GM19463 (cell line): ENCODE measurements around the gene ARFGAP3.
"Not testable (repeated sequence)": the region's sequence is repeated elsewhere in the genome, so short reads cannot be mapped to it uniquely, and the experiment has no call there.

ENCODE experiments used
- ATAC-seq: cut with Tn5 transposase; IDR thresholded peaks from one replicate; pipeline ENCODE4 v1.9.1; 2021; ENCODE audit warnings: mild to moderate bottlenecking, moderate library complexity; ENCODE audit not compliant: unreplicated experiment

ARFGAP3 gene

GRCh38 chr22:42770941-42771647 is 86.0 kb downstream of the ARFGAP3 start:
- no peak for ATAC-seq

GRCh38 chr22:42770448-42770726 is 86.7 kb downstream of the ARFGAP3 start:
- ATAC-seq: no peak

GRCh38 chr22:42769574-42770447 is 87.3 kb downstream of the ARFGAP3 start:
- ATAC-seq: peak; percentile 69

GRCh38 chr22:42769238-42769573 is 87.9 kb downstream of the ARFGAP3 start:
- ATAC-seq: no peak

GRCh38 chr22:42768385-42769035 is 88.6 kb downstream of the ARFGAP3 start:
- no peak for ATAC-seq

GRCh38 chr22:42766860-42767259 is 90.2 kb downstream of the ARFGAP3 start:
- ATAC-seq: no peak

GRCh38 chr22:42764895-42765363 is 92.1 kb downstream of the ARFGAP3 start:
- no peak for ATAC-seq

- no peak for ATAC-seq
Measured at GRCh38 chr22:42763965-42764480, 93.0 kb downstream of the ARFGAP3 start.

- ATAC-seq: peak; percentile 74
Measured at GRCh38 chr22:42760806-42761565, 96.1 kb downstream of the ARFGAP3 start.

GRCh38 chr22:42758931-42759629 is 98.0 kb downstream of the ARFGAP3 start:
- ATAC-seq: no peak

- not testable (repeated sequence) for ATAC-seq
Measured at GRCh38 chr22:42755553-42755952, 101.5 kb downstream of the ARFGAP3 start.

- not testable (repeated sequence) for ATAC-seq
Measured at GRCh38 chr22:42755121-42755520, 102.0 kb downstream of the ARFGAP3 start.

GRCh38 chr22:42754658-42755057 is 102.4 kb downstream of the ARFGAP3 start:
- ATAC-seq: no peak

GRCh38 chr22:42752912-42753311 is 104.2 kb downstream of the ARFGAP3 start:
- no peak for ATAC-seq

- ATAC-seq: no peak
Measured at GRCh38 chr22:42752230-42752746, 104.8 kb downstream of the ARFGAP3 start.

- not testable (repeated sequence) for ATAC-seq
Measured at GRCh38 chr22:42750421-42750820, 106.7 kb downstream of the ARFGAP3 start.

- ATAC-seq: no peak
Measured at GRCh38 chr22:42747701-42748513, 109.2 kb downstream of the ARFGAP3 start.
